GM13976 (cell line): ENCODE measurements around the gene SEC24B.

Source experiments
- DNase-seq: peaks from one replicate; pipeline ENCODE4 v3.0.0; 2012; ENCODE audit warnings: low spot score
- in situ Hi-C: fragments of 300-500 bp; cut with MboI; formaldehyde crosslinking; loops from one replicate; pipeline ENCODE4 v1.12.0; 2022; ENCODE audit warnings: low sequenced_read_pairs, mixed read lengths, inconsistent platforms; ENCODE audit not compliant: unreplicated experiment
- TF ChIP-seq, protein P1 (sequence below): IDR thresholded peaks from 2 replicates; pipeline ENCODE4 v1.5.1; 2012; ENCODE audit warnings: borderline replicate concordance, mild to moderate bottlenecking; ENCODE audit not compliant: insufficient read depth; ENCODE audit errors: extremely low read depth, missing control alignments, control extremely low read depth

The SEC24B gene

DNA sequence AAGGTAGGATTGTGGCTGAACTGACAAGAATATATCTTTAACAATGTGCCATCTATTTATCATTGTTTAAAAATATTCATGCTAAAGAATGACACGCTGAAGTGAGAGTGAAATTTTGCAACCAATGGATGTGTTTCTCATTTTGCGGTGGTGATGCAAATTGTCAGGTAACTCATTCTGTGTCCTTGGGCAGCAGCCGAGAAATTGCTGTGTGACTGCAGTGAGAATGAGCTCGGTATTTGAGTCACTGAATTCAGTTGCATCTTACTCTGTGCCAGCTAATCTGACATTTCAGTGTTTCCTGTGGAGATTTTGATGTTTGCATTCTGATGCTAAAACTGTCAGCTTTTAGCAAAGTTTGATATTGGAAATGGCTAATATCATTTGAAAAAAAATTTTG lies 154.6 kb downstream of the SEC24B start:
- TF ChIP-seq, protein P1, sequence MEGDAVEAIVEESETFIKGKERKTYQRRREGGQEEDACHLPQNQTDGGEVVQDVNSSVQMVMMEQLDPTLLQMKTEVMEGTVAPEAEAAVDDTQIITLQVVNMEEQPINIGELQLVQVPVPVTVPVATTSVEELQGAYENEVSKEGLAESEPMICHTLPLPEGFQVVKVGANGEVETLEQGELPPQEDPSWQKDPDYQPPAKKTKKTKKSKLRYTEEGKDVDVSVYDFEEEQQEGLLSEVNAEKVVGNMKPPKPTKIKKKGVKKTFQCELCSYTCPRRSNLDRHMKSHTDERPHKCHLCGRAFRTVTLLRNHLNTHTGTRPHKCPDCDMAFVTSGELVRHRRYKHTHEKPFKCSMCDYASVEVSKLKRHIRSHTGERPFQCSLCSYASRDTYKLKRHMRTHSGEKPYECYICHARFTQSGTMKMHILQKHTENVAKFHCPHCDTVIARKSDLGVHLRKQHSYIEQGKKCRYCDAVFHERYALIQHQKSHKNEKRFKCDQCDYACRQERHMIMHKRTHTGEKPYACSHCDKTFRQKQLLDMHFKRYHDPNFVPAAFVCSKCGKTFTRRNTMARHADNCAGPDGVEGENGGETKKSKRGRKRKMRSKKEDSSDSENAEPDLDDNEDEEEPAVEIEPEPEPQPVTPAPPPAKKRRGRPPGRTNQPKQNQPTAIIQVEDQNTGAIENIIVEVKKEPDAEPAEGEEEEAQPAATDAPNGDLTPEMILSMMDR = no peak
- in situ Hi-C loops = no loop called here
- peak; percentile 61 for DNase-seq

DNA sequence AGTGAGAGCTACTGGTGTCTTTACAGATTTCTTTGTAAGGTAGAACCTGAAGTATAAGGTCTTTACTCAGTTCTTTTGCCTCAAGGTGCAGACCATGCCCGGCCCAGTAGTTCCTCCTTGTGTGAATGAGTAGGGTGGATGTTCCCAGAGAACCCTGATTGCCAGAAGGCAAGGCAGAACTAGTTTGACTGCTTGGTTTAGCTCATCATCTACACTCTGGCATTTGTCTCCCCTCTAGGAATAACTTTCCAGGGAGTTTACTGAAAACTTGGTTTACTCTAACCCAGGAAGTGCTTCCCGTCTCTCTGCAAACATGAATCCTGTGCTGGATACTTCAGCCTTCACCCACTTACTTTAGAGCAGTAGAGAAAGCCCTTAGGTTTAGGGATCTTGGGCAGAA lies 155.5 kb downstream of the SEC24B start:
- in situ Hi-C loops = no loop called here
- TF ChIP-seq, protein P1 = no peak
- DNase-seq = no peak

DNA sequence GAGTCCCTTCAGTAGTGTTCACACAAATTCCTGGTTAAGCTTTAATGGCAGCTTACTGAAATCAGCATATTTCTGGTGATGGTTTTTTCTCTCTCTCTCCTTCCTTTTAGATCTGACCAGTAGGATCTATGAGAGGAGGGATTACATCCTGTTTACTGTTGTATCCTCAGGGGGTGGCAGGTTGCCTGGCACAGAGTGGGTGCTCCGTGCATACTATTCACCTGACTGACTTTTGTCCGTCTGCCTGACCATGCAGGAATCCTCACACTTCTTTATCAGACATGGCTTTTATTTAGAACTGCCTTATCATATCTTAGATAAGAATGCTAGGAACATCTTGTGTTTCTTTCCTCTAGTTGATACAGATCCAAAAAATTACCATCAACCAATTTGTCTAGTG lies 156.0 kb downstream of the SEC24B start:
- in situ Hi-C loops = no loop called here
- no peak for DNase-seq

More for the DNA sequence above, 156.0 kb downstream of the SEC24B start:
- TF ChIP-seq, protein P1 = no peak
